ENCODE measurements around the gene PLCH1. TPM values are rescaled to one million over a fixed set of nuclear protein-coding genes. Genes with fewer than 3 reads are reported as not detected.
"Not testable (repeated sequence)": the region's sequence is repeated elsewhere in the genome, so short reads cannot be mapped to it uniquely, and the experiment has no call there.

PLCH1 gene
- total RNA-seq, 1 experiment from 2014 or later = 3.8 TPM

GRCh38 chr3:155398046-155398445, 346.8 kb downstream of the PLCH1 start:
- H3K79me2 ChIP-seq (ENCODE audit: insufficient read depth, low read length) = no peaks in the 10 kb centered on the region
- no peak overlapping the region for H3K4me2 ChIP-seq (ENCODE audit: low read length)
- ATAC-seq (no peak), DNase-seq (ENCODE audit: low read depth, low spot score) (no peak)
- no peaks in the 10 kb centered on the region for H3K9me2 ChIP-seq (ENCODE audit: insufficient read depth)
- H3K9ac ChIP-seq (ENCODE audit: low read length) = no peak overlapping the region
- H2AFZ ChIP-seq (ENCODE audit: low read depth, low read length, poor library complexity, severe bottlenecking) = no peak overlapping the region
- POLR2A ChIA-PET = interaction anchor here (0.7 kb wide), 1 partner anchor 615 kb away, joined by 4 read pairs; no protein-coding TSS in a partner anchor
- CTCF ChIA-PET = no interaction called here
- no peak overlapping the region for H3K4me3 ChIP-seq (replicated peaks in 1 of 2; ENCODE audit: low read depth in 1 of 2, low read length in 2 of 2)
- RAD21 ChIA-PET (ENCODE audit: low non-redundant PET in 1 of 2, low total read pairs in 2 of 2, uncharacterized antibody in 2 of 2, unreplicated experiment in 2 of 2) = no interaction called here
- TF ChIP-seq CTCF (IDR thresholded peaks at IDR 0.05 in 2 of 3, conservative IDR thresholded peaks at IDR 0.05 in 1 of 3; ENCODE audit: borderline replicate concordance in 1 of 3, insufficient read depth in 1 of 3, low read depth in 2 of 3, low read length in 2 of 3) (no peak), JUND (IDR thresholded peaks at IDR 0.05) (no peak), EGR1 (IDR thresholded peaks at IDR 0.05; ENCODE audit: low read depth) (no peak), SP1 (IDR thresholded peaks at IDR 0.05; ENCODE audit: low read depth) (no peak), POLR2AphosphoS5 (IDR thresholded peaks at IDR 0.05; ENCODE audit: low read depth, low read length) (no peak), EZH2phosphoT487 (IDR thresholded peaks at IDR 0.05; ENCODE audit: borderline replicate concordance) (no peak), MAX (IDR thresholded peaks at IDR 0.05) (no peak), CBX3 (IDR thresholded peaks at IDR 0.05; ENCODE audit: low read depth) (no peak), ATF3 (IDR thresholded peaks at IDR 0.05) (no peak), ELF1 (IDR thresholded peaks at IDR 0.05; ENCODE audit: borderline replicate concordance, low read depth) (no peak), POLR2A (IDR thresholded peaks at IDR 0.05; ENCODE audit: borderline replicate concordance, extremely low read depth, insufficient read depth, insufficient read length) (no peak), CEBPB (IDR thresholded peaks at IDR 0.05; ENCODE audit: low read depth) (no peak)
- intact Hi-C loops (cut with micrococcal nuclease) = no loop called here
- H3K9me3 ChIP-seq (ENCODE audit: control insufficient read depth in 1 of 2, insufficient read depth in 1 of 2, low read depth in 1 of 2, low read length in 2 of 2) = no peaks in the 10 kb centered on the region
- no peaks in the 10 kb centered on the region for H3K4me1 ChIP-seq (ENCODE audit: control insufficient read depth in 1 of 2, insufficient read depth in 2 of 2, low read length in 2 of 2)
- BruUV-seq (replicated peaks) = no TSS peak
- no peaks in the 10 kb centered on the region for H3K36me3 ChIP-seq (ENCODE audit: control insufficient read depth in 1 of 2, insufficient read depth in 2 of 2, low read length in 2 of 2)
- no peaks in the 10 kb centered on the region for H3K27me3 ChIP-seq (ENCODE audit: insufficient read depth, low read length)
- no peaks in the 10 kb centered on the region for H4K20me1 ChIP-seq (ENCODE audit: insufficient read depth)
- no peak overlapping the region for H3K27ac ChIP-seq (ENCODE audit: low read depth, low read length)

GRCh38 chr3:155394896-155395295, 350.0 kb downstream of the PLCH1 start:
- BruUV-seq (replicated peaks); ATAC-seq; intact Hi-C loops (cut with micrococcal nuclease): not testable (repeated sequence)

More at GRCh38 chr3:155394896-155395295, 350.0 kb downstream of the PLCH1 start:
- DNase-seq (ENCODE audit: low read depth, low spot score); H4K20me1 ChIP-seq (ENCODE audit: insufficient read depth); H3K27ac ChIP-seq (ENCODE audit: low read depth, low read length); CTCF ChIA-PET; H3K27me3 ChIP-seq (ENCODE audit: insufficient read depth, low read length); H3K4me2 ChIP-seq (ENCODE audit: low read length); H3K9me2 ChIP-seq (ENCODE audit: insufficient read depth); RAD21 ChIA-PET (ENCODE audit: low non-redundant PET in 1 of 2, low total read pairs in 2 of 2, uncharacterized antibody in 2 of 2, unreplicated experiment in 2 of 2); H3K36me3 ChIP-seq (ENCODE audit: control insufficient read depth in 1 of 2, insufficient read depth in 2 of 2, low read length in 2 of 2); H2AFZ ChIP-seq (ENCODE audit: low read depth, low read length, poor library complexity, severe bottlenecking); H3K4me3 ChIP-seq (replicated peaks in 1 of 2; ENCODE audit: low read depth in 1 of 2, low read length in 2 of 2); H3K9me3 ChIP-seq (ENCODE audit: control insufficient read depth in 1 of 2, insufficient read depth in 1 of 2, low read depth in 1 of 2, low read length in 2 of 2); H3K9ac ChIP-seq (ENCODE audit: low read length); POLR2A ChIA-PET; H3K79me2 ChIP-seq (ENCODE audit: insufficient read depth, low read length): not testable (repeated sequence)
- peaks cover 12 to 15% of the 10 kb centered on the region in 2 experiments for H3K4me1 ChIP-seq (ENCODE audit: control insufficient read depth in 1 of 2, insufficient read depth in 2 of 2, low read length in 2 of 2)
